ENCODE measurements around the gene AATK. TPM values are rescaled to one million over a fixed set of nuclear protein-coding genes. Genes with fewer than 3 reads are reported as not detected.

AATK gene
- polyA plus RNA-seq, 2 of the 4 experiments (the other 2 are of a cell fraction): 0.26 to 0.37 TPM

GRCh38 chr17:81069135-81069645 lies 96.8 kb downstream of the AATK start (continued):
- TF ChIP-seq HMGXB4 (CRISPR knock-in tag; IDR thresholded peaks at IDR 0.05; ENCODE audit: borderline replicate concordance): no peak
- no peak for TF ChIP-seq JUNB (IDR thresholded peaks at IDR 0.05)

GRCh38 chr17:81068411-81069134 lies 97.4 kb downstream of the AATK start:
- Histone ChIP-seq H3K4me1 (peaks cover 5% of the 10 kb centered on the region; the same call in 1 of the 3 replicates), H3K4me3 (no peak overlapping the region), H3K9me3 (no peaks in the 10 kb centered on the region), H3K4me2 (no peak overlapping the region), H3K27ac (no peak overlapping the region)
- ChIA-PET POLR2A (no interaction called here), CTCF (interaction anchor here (0.7 to 2.9 kb wide), 8 partner anchors 12 to 45 kb away, joined by 3 to 15 read pairs (median 5); no protein-coding TSS in a partner anchor)
- WGBS (ENCODE audit: missing lambda C conversion rate): 89% methylated on average over 25 of the region's 26 CpGs
- ATAC-seq (no peak), FAIRE-seq (no peak), DNase-seq (ENCODE audit: low read depth in 1 of 2, low spot score in 1 of 2) (no peak)
- no peak for TF ChIP-seq CHD4 (IDR thresholded peaks at IDR 0.05; ENCODE audit: borderline replicate concordance)

- POLR2A ChIA-PET: no interaction called here
- CTCF ChIA-PET: interaction anchor here (0.7 to 1.1 kb wide), 2 partner anchors 24 to 30 kb away, joined by 3 read pairs; no protein-coding TSS in a partner anchor
- Histone ChIP-seq H3K4me2 (no peak overlapping the region), H3K4me1 (peaks cover 5% of the 10 kb centered on the region; the same call in 1 of the 3 replicates), H3K4me3 (no peak overlapping the region), H3K27ac (no peak overlapping the region), H3K9me3 (no peaks in the 10 kb centered on the region)
- no peak for TF ChIP-seq HOXA7 (CRISPR knock-in tag; IDR thresholded peaks at IDR 0.05)
- no peak for TF ChIP-seq PBX3 (IDR thresholded peaks at IDR 0.05)
- TF ChIP-seq PHF8 (IDR thresholded peaks at IDR 0.05; ENCODE audit: borderline replicate concordance, low read depth): no peak
- TF ChIP-seq CBX2 (IDR thresholded peaks at IDR 0.05; ENCODE audit: borderline replicate concordance, low read depth): no peak
- TF ChIP-seq HES2 (IDR thresholded peaks at IDR 0.05): no peak
- TF ChIP-seq JUN (IDR thresholded peaks at IDR 0.05): no peak
- no peak for TF ChIP-seq JUNB (IDR thresholded peaks at IDR 0.05)
- TF ChIP-seq HOXB13 (CRISPR knock-in tag; IDR thresholded peaks at IDR 0.05; ENCODE audit: low read depth): no peak
- no peak for TF ChIP-seq KDM5A (IDR thresholded peaks at IDR 0.05)
- TF ChIP-seq ZFP36 (IDR thresholded peaks at IDR 0.05; ENCODE audit: borderline replicate concordance, partially characterized antibody): no peak
- no peak for TF ChIP-seq ZNF302 (CRISPR knock-in tag; IDR thresholded peaks at IDR 0.05)
- no peak for TF ChIP-seq MAFK (IDR thresholded peaks at IDR 0.05; ENCODE audit: partially characterized antibody)
- 99% methylated on average over 8 of the region's 20 CpGs for WGBS (ENCODE audit: missing lambda C conversion rate)
- DNase-seq (ENCODE audit: low read depth in 1 of 2, low spot score in 1 of 2): no peak
- FAIRE-seq: no peak
- ATAC-seq: no peak
Observed at GRCh38 chr17:81067391-81067811, 98.6 kb downstream of the AATK start.

Small RNAs within 50 kb of the gene (small RNA-seq; reads per million reads assigned to genes)
- gene MIR1250: 0 to 4.5 (median 0) reads per million in 6 experiments
- 0.62 to 90.9 (median 23.2) reads per million in 6 experiments for gene MIR3065
- gene MIR657: 0 reads per million in 6 experiments

Other genes starting within 250 kb of the AATK start
- gene CHMP6, start 174.4 kb downstream of the AATK start, polyA plus RNA-seq (2011; rRNA removed): 17.8 and 28.9 TPM in 2 replicates
- gene CHMP6, start 174.4 kb downstream of the AATK start, polyA plus RNA-seq (2017; fragmentation: RNase III; extraction: RNeasy Plus Mini Kit Qiagen cat#74134 plus additional on column Dnase treatment): 26.6 to 32.7 TPM (median 30.8 TPM) in 3 replicates
- gene BAIAP2, start 131.1 kb downstream of the AATK start, polyA plus RNA-seq (2011; rRNA removed): 7.1 and 8.6 TPM in 2 replicates
- gene BAIAP2, start 131.1 kb downstream of the AATK start, polyA plus RNA-seq (2017; fragmentation: RNase III; extraction: RNeasy Plus Mini Kit Qiagen cat#74134 plus additional on column Dnase treatment): 23.9 to 30.4 TPM (median 27.5 TPM) in 3 replicates
- not detected in 2 replicates for gene PVALEF, start 714 bp downstream of the AATK start, polyA plus RNA-seq (2011; rRNA removed)
- gene PVALEF, start 714 bp downstream of the AATK start, polyA plus RNA-seq (2017; fragmentation: RNase III; extraction: RNeasy Plus Mini Kit Qiagen cat#74134 plus additional on column Dnase treatment): not detected in 3 replicates
- 2.6 and 3.3 TPM in 2 replicates for gene CEP131, start 56.7 kb upstream of the AATK start, polyA plus RNA-seq (2011; rRNA removed)
- gene CEP131, start 56.7 kb upstream of the AATK start, polyA plus RNA-seq (2017; fragmentation: RNase III; extraction: RNeasy Plus Mini Kit Qiagen cat#74134 plus additional on column Dnase treatment): 10.3 to 11.5 TPM (median 10.5 TPM) in 3 replicates
- 12.5 TPM in 2 replicates for gene TEPSIN, start 72.8 kb upstream of the AATK start, polyA plus RNA-seq (2011; rRNA removed)
- gene TEPSIN, start 72.8 kb upstream of the AATK start, polyA plus RNA-seq (2017; fragmentation: RNase III; extraction: RNeasy Plus Mini Kit Qiagen cat#74134 plus additional on column Dnase treatment): 26.1 to 31.3 TPM (median 30.4 TPM) in 3 replicates
- gene NDUFAF8, start 73.1 kb upstream of the AATK start, polyA plus RNA-seq (2011; rRNA removed): 198 and 308 TPM in 2 replicates
- 173 to 192 TPM (median 179 TPM) in 3 replicates for gene NDUFAF8, start 73.1 kb upstream of the AATK start, polyA plus RNA-seq (2017; fragmentation: RNase III; extraction: RNeasy Plus Mini Kit Qiagen cat#74134 plus additional on column Dnase treatment)
- 35.8 and 49.3 TPM in 2 replicates for gene SLC38A10, start 129.1 kb upstream of the AATK start, polyA plus RNA-seq (2011; rRNA removed)
- gene SLC38A10, start 129.1 kb upstream of the AATK start, polyA plus RNA-seq (2017; fragmentation: RNase III; extraction: RNeasy Plus Mini Kit Qiagen cat#74134 plus additional on column Dnase treatment): 59.7 to 72.9 TPM (median 67.4 TPM) in 3 replicates
- gene BAHCC1, start 229.2 kb upstream of the AATK start, polyA plus RNA-seq (2011; rRNA removed): 2.1 and 2.6 TPM in 2 replicates
- gene BAHCC1, start 229.2 kb upstream of the AATK start, polyA plus RNA-seq (2017; fragmentation: RNase III; extraction: RNeasy Plus Mini Kit Qiagen cat#74134 plus additional on column Dnase treatment): 5.2 to 5.9 TPM (median 5.8 TPM) in 3 replicates

All from A549 (cell line).